Measurements from ENCODE around the gene CTNNB1.

- TF ChIP-seq, protein P1, sequence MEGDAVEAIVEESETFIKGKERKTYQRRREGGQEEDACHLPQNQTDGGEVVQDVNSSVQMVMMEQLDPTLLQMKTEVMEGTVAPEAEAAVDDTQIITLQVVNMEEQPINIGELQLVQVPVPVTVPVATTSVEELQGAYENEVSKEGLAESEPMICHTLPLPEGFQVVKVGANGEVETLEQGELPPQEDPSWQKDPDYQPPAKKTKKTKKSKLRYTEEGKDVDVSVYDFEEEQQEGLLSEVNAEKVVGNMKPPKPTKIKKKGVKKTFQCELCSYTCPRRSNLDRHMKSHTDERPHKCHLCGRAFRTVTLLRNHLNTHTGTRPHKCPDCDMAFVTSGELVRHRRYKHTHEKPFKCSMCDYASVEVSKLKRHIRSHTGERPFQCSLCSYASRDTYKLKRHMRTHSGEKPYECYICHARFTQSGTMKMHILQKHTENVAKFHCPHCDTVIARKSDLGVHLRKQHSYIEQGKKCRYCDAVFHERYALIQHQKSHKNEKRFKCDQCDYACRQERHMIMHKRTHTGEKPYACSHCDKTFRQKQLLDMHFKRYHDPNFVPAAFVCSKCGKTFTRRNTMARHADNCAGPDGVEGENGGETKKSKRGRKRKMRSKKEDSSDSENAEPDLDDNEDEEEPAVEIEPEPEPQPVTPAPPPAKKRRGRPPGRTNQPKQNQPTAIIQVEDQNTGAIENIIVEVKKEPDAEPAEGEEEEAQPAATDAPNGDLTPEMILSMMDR (IDR thresholded peaks at IDR 0.05) = no peak
- TF ChIP-seq POLR2AphosphoS5 (IDR thresholded peaks at IDR 0.05) (no peak), EP300 (IDR thresholded peaks at IDR 0.05) (no peak), POLR2A (IDR thresholded peaks at IDR 0.05; ENCODE audit: low read depth) (no peak)
These were observed 34.5 kb upstream of the CTNNB1 start for GRCh38 chr3:41164777-41165176.

Measured in esophagus muscularis mucosa (tissue), 4 donors.